PFSK-1 (cell line): ENCODE data around the gene BICD1.

ENCODE experiments used
- FOXP2 ChIP-seq: optimal IDR thresholded peaks from 2 replicates; pipeline ENCODE3; 2011; ENCODE audit warnings: borderline replicate concordance, control low read depth, inconsistent platforms; ENCODE audit not compliant: insufficient read depth; ENCODE audit errors: extremely low read length, extremely low read depth
- POLR2AphosphoS5 ChIP-seq: IDR thresholded peaks from 2 replicates; pipeline ENCODE4 v1.6.1; 2012; ENCODE audit warnings: low read depth, mild to moderate bottlenecking, control low read depth, low read length, moderate library complexity
- SIN3A ChIP-seq: IDR thresholded peaks from 2 replicates; pipeline ENCODE4 v1.6.1; 2012; ENCODE audit warnings: mild to moderate bottlenecking, low read length, moderate library complexity, borderline replicate concordance; ENCODE audit not compliant: insufficient read depth
- TAF1 ChIP-seq: IDR thresholded peaks from 2 replicates; pipeline ENCODE4 v1.6.1; 2012; ENCODE audit warnings: low read length, control low read depth, borderline replicate concordance; ENCODE audit not compliant: insufficient read depth
- TF ChIP-seq, protein P1 (sequence below), 2 experiments: IDR thresholded peaks; 2 replicates each; pipeline versions ENCODE4 v1.6.1 to v1.8.0; 2011 to 2012; ENCODE audit warnings: low read depth in 2 of 2, low read length in 2 of 2, control low read depth in 1 of 2, inconsistent platforms in 1 of 2, mild to moderate bottlenecking in 1 of 2, moderate library complexity in 1 of 2; ENCODE audit not compliant: insufficient read depth in 1 of 2

The BICD1 gene

GRCh38 chr12:32102234-32102633 lies 4.4 kb upstream of the BICD1 start:
- TF ChIP-seq TAF1 (no peak), SIN3A (no peak), POLR2AphosphoS5 (no peak), FOXP2 (no peak)
- TF ChIP-seq, protein P1, sequence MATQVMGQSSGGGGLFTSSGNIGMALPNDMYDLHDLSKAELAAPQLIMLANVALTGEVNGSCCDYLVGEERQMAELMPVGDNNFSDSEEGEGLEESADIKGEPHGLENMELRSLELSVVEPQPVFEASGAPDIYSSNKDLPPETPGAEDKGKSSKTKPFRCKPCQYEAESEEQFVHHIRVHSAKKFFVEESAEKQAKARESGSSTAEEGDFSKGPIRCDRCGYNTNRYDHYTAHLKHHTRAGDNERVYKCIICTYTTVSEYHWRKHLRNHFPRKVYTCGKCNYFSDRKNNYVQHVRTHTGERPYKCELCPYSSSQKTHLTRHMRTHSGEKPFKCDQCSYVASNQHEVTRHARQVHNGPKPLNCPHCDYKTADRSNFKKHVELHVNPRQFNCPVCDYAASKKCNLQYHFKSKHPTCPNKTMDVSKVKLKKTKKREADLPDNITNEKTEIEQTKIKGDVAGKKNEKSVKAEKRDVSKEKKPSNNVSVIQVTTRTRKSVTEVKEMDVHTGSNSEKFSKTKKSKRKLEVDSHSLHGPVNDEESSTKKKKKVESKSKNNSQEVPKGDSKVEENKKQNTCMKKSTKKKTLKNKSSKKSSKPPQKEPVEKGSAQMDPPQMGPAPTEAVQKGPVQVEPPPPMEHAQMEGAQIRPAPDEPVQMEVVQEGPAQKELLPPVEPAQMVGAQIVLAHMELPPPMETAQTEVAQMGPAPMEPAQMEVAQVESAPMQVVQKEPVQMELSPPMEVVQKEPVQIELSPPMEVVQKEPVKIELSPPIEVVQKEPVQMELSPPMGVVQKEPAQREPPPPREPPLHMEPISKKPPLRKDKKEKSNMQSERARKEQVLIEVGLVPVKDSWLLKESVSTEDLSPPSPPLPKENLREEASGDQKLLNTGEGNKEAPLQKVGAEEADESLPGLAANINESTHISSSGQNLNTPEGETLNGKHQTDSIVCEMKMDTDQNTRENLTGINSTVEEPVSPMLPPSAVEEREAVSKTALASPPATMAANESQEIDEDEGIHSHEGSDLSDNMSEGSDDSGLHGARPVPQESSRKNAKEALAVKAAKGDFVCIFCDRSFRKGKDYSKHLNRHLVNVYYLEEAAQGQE (IDR thresholded peaks at IDR 0.05; ENCODE audit: insufficient read depth in 1 of 2, low read depth in 2 of 2, low read length in 2 of 2) = no peak

GRCh38 chr12:32104572-32105355 lies 1.9 kb upstream of the BICD1 start:
- TF ChIP-seq FOXP2 (no peak), TAF1 (no peak), POLR2AphosphoS5 (no peak), SIN3A (no peak)
- TF ChIP-seq, protein P1 (IDR thresholded peaks at IDR 0.05; ENCODE audit: insufficient read depth in 1 of 2, low read depth in 2 of 2, low read length in 2 of 2) = no peak

DNA sequence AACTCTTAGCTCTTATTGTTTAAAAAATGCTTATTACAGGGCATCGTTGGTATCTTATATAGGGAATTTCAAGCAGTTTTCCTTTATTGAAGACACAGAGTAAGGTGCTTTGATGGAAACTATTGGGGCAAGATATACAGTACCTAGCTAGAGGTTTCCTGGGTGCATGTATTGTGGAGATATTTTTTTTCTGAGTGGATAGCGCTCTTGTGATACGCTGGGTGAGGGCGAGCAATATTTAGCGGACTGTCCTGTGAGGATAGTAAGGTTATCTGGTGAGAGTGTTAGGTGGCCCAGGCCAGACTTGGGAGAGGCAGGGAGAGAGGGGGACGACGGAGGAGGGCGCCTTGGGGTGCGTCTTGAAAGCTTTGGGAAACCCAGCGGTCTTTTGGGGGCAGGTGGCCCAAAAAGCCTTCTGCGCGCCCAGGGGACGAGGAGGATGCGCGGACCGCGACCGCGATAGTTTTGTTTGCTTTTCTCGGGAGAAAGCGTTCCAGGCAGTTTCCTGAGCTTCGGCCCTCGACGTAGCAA lies 596 bp upstream of the BICD1 start:
- no peak for TF ChIP-seq TAF1
- no peak for TF ChIP-seq POLR2AphosphoS5
- no peak for TF ChIP-seq SIN3A
- TF ChIP-seq, protein P1 (IDR thresholded peaks at IDR 0.05; ENCODE audit: insufficient read depth in 1 of 2, low read depth in 2 of 2, low read length in 2 of 2) = no peak
- TF ChIP-seq FOXP2 = no peak

DNA sequence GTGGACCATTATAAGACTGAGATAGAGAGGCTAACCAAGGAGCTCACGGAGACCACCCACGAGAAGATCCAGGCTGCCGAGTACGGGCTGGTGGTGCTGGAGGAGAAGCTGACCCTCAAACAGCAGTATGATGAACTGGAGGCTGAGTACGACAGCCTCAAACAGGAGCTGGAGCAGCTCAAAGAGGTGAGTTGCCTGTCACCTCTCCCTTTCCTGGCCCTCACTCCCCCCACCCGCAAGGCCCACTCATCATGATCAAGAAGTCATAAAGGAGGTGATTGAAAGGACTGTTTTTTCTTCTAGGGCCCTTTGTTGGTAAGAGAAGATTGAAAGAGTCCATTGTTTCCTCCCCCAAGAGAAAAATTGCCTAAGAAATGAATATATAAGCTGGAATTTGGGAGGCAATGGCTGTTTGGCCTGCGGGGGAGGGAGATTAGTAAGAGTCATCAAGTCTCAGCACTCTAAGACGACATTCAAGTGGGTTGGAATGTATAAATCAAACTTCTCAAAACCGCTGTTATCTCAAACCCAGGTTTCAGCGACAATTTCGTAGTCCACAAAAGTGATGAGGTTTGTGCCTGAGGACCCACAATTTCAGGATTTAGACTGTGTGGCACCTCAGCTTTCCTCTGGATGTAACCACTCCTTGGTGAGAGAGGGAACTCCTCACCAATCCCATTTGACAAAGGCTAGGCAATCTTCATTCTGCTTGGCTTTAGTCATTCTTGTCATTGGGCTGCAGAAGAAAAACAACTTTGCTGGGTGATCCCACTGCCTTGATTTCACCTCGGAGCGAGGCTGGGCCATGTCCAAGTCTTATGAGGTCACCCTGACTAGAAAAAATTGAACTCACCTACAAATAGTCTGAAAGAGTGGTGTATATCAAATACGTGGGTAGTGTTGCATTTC lies 966 bp downstream of the BICD1 start:
- TF ChIP-seq, protein P1 (IDR thresholded peaks at IDR 0.05; ENCODE audit: insufficient read depth in 1 of 2, low read depth in 2 of 2, low read length in 2 of 2) = no peak
- no peak for TF ChIP-seq POLR2AphosphoS5
- TF ChIP-seq FOXP2 = no peak
- TF ChIP-seq TAF1 = no peak
- no peak for TF ChIP-seq SIN3A
